Fibroblast of skin of abdomen (primary cell): Measurements from ENCODE around the gene CHST8.

ENCODE experiments used
- DNase-seq: peaks from one replicate; pipeline ENCODE4 v3.0.0-alpha.2; 2013

The CHST8 gene

GRCh38 chr19:33618884-33619283 lies 2.9 kb upstream of the CHST8 start:
- no peak for DNase-seq

- DNase-seq, result no peak
These were observed 1.1 kb upstream of the CHST8 start for GRCh38 chr19:33620611-33621010.

DNA sequence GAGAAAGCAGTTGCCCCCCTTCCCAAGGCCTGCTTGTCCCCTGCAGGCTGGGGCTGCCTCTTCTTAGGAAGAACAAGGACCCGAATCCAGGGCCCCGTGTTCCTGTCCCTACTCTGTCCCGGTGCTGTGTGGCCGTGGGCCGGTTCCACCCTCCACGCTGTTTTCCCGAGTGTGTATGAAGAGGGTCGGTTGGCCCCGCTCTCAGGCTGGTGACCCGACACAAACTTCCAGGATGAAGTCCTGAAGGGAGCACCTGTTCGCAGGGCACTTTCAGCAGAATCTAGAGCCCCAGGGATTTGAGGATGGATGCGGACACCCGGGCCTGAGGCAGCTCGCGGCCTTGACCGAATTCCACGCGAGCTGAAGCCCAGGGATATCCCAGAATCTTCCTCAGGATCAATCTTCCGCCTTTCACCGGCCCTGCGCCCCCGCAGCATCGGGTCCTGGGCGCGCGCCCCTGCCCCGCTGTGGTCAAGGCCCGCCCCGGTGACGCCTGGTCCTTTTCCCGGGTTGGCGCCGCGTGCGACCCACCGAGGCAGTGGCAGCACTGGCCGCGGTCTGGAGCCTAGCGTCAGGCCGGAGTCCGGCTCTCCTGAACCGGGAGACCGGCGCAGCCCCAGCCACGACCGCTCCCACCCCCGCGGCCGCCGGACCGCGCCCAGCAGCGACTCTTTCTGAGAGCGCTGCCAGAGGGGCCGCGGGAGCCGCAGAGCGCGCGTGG lies 528 bp upstream of the CHST8 start:
- DNase-seq, result no peak

DNA sequence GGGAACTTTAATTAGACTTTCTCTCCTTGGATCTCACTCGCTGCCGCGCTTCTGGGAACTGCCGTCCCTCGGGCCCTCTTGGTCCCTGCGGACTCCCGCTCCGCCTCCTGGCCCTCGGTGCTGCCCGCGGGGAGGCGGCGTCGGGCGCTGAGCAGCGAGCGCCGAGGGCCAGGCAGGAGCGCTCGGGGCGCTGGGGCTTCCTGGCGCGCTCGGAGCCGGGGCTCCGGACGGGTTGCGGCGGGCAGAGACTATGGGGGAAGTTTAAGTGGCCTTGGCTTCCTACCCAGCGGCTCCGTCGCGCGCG lies 704 bp downstream of the CHST8 start:
- DNase-seq, result no peak

DNA sequence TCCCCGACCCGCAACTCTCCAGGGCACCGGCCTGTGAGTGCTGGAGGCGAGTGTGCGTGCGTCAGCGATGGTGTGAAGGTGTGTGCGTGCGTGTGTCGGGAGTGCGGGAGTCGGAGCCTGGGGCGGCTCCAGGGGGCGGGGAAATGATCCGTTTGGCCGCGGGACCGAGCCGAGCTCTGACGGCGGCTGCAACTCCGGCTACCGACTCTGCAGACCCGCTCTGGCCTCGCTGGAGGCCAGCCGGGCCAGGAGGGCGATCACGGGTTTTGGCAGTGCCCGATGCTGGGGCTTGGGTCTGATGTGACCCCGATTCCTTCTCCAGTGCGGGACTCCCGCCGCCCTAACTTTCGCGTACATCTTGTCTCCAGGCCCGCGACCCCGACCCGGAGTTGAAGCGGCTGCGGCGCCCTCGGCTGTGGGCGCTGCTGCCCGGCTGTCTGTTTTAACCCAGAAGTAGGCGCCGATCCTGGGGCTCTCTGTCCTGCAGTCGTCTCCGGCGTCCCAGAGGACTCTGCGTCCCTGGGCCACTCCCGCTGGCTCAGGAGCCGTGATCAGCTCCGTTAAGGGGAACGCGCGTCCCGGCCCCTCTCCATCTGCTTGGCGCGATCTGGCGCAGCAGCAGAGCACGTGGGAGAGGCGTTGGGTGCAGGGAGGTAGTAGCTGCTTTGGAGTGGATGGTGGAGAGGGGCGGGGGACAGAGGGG lies 1.2 kb downstream of the CHST8 start:
- no peak for DNase-seq

DNA sequence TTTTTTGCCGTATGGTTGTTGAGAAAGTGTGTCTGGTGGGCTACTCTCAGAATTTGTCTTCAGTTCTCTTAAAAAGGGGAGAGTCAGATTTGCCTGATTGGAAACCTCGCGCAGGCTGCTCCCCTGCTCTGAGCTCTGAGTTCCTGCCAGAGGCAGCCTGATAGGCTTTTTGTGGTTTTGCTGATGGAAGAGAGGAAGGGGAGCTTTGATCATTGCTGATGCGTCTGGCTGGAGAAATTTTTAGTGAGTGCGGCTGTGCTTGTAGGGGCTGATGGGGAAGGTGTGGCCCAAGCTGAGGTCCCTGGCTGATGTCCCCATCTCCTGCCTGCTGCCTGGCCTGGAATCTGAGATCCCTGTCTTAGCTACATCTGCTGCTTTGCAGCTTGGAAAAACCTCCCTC lies 2.8 kb downstream of the CHST8 start:
- no peak for DNase-seq

DNA sequence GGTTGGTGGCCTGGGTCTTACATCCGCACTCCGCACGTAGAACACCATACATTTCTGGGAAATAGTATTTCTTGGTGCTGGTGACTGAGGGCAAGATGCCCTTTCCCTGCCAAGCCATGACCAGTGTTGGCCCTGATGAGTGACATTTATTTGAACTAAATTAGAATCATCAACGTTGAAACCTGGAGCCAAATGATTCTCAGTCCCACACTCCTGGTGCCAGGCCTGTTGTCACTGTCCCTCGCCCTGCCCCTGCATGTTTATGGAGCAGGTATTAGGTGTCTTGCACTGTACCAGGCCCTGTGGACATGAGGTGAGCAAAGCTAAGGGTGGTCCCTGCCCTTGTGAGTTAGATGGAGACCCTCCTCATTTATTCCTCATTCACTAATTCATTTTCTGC lies 5.8 kb downstream of the CHST8 start:
- DNase-seq, result no peak

- no peak for DNase-seq
These were observed 6.4 kb downstream of the CHST8 start for GRCh38 chr19:33627962-33628839.

GRCh38 chr19:33628921-33629825 lies 7.4 kb downstream of the CHST8 start:
- DNase-seq, result no peak

- DNase-seq, result no peak
These were observed 8.1 kb downstream of the CHST8 start for GRCh38 chr19:33629826-33630375.

GRCh38 chr19:33630880-33631608 lies 9.3 kb downstream of the CHST8 start:
- DNase-seq, result no peak

- DNase-seq, result no peak
These were observed 9.8 kb downstream of the CHST8 start for GRCh38 chr19:33631609-33631973.

DNA sequence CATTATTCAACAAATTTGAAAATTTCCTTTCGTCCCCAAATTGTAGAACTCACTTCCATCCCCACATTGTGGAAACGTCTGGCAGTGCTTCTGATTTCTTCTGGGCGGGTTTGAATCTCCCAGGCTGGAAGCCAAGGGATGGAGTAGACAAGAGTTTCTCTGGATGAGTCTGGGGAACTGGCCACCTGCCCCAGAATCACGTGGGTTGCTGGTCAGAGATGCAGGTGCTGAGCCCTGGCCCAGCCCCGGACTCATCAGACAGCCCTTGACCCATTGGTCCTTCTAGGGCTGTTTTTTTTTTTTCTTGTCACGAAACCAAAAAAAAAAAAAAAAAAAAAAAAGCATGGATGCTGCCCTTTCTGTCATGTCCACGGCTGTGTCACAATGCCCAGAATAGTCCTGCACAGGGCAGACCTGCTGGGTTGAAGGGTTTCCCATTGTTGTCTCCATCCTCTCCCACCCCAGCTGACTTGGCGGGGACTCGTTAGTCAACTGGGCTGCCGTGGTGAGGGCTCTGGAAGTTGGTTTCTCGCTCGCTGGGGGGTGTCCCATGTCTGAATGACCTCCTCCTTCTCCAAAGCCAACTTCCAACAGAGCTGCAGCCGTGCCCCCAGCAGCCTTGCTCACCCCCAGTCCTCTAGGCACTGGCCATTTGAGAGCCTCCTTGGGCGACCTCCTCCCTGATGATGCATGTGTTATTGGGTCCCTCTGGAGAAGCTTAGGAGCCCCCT lies 12.8 kb downstream of the CHST8 start:
- no peak for DNase-seq

- no peak for DNase-seq
These were observed 16.6 kb downstream of the CHST8 start for GRCh38 chr19:33638167-33639034.

- no peak for DNase-seq
These were observed 17.4 kb downstream of the CHST8 start for GRCh38 chr19:33639035-33639681.

- DNase-seq, result no peak
These were observed 19.0 kb downstream of the CHST8 start for GRCh38 chr19:33640773-33641172.

- no peak for DNase-seq
These were observed 19.5 kb downstream of the CHST8 start for GRCh38 chr19:33641261-33641660.

GRCh38 chr19:33641956-33642498 lies 20.3 kb downstream of the CHST8 start:
- DNase-seq, result no peak

DNA sequence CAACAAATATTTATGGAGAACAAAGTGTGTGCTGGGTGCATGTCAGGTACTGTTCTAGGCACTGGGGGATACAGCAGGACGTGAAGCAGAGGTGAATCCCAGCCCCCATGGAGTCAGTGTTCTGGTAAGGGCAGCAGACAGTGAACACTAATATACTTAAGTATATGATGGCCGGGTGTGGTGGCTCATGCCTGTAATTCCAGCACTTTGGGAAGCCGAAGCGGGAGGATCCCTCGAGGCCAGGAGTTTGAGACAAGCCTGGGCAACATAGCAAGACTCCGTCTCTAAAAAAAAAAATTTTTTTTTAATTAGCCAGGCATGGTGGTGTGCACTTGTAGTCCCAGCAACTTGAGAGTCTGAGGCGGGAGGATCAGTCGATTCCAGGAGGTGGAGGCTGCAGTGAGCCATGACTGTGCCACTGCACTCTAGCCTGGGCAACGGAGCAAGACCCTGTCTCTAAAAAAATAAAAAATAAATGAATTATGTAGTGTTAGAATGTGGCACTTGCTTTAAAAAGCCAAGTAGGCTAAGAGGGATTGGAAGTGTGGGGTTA lies 22.6 kb downstream of the CHST8 start:
- DNase-seq, result no peak
